ENCODE results near the gene HOXD13. TPM values are rescaled to one million over a fixed set of nuclear protein-coding genes. Genes with fewer than 3 reads are reported as not detected.
A peak's percentile ranks its signal among the peaks of the same experiment; 100 is the strongest.

HOXD13 gene
- total and polyA plus RNA-seq, 12 donors: not detected

- peak overlapping the region in 8 of 10 donors; percentile 5 to 37 (median 26) for H3K4me3 ChIP-seq
- WGBS, 2 donors: 4 to 5% methylated on average over 49 of the region's 49 CpGs
- no peak overlapping the region for H3K27ac ChIP-seq
- ATAC-seq (peak; percentile 32 to 87 (median 78)), DNase-seq (peak in 1 of 2 donors; percentile 59)
- peak; percentile 54 to 85 (median 69) for TF ChIP-seq CTCF (IDR thresholded peaks at IDR 0.05)
- no peaks in the 10 kb centered on the region for H3K36me3 ChIP-seq
- no peaks in the 10 kb centered on the region for H3K9me3 ChIP-seq
- peaks cover 70 to 100% (median 100%) of the 10 kb centered on the region in 7 donors for H3K27me3 ChIP-seq
- peaks cover 0 to 40% (median 28%) of the 10 kb centered on the region in 9 donors for H3K4me1 ChIP-seq
- intact Hi-C loops (cut with DNase I): loop anchor here in 8 of 10 donors (2.0 to 5.0 kb wide), 5 partner anchors 397 to 776 kb away; no protein-coding TSS in a partner anchor
These were observed 4.2 kb upstream of the HOXD13 start for GRCh38 chr2:176088048-176088936.

- Histone ChIP-seq H3K36me3 (no peaks in the 10 kb centered on the region), H3K27me3 (peaks cover 66 to 100% (median 100%) of the 10 kb centered on the region in 7 donors), H3K27ac (no peak overlapping the region), H3K9me3 (no peaks in the 10 kb centered on the region), H3K4me3 (no peak overlapping the region), H3K4me1 (peaks cover 0 to 40% (median 31%) of the 10 kb centered on the region in 9 donors)
- 8 to 10% methylated on average over 6 of the region's 6 CpGs for WGBS, 2 donors
- no peak for DNase-seq
- no peak for TF ChIP-seq CTCF (IDR thresholded peaks at IDR 0.05)
- no peak for ATAC-seq
- intact Hi-C loops (cut with DNase I): loop anchor here in 8 of 10 donors (2.0 to 5.0 kb wide), 5 partner anchors 398 to 777 kb away; no protein-coding TSS in a partner anchor
These were observed 3.3 kb upstream of the HOXD13 start for GRCh38 chr2:176088937-176089842.

GRCh38 chr2:176089843-176090395 lies 2.6 kb upstream of the HOXD13 start:
- DNase-seq (no peak), ATAC-seq (no peak)
- Histone ChIP-seq H3K36me3 (no peaks in the 10 kb centered on the region), H3K27ac (no peak overlapping the region), H3K4me3 (no peak overlapping the region), H3K9me3 (no peaks in the 10 kb centered on the region), H3K4me1 (peaks cover 0 to 34% (median 29%) of the 10 kb centered on the region in 9 donors), H3K27me3 (peaks cover 68 to 100% (median 100%) of the 10 kb centered on the region in 7 donors)
- intact Hi-C loops (cut with DNase I): loop anchor here in 9 of 10 donors (2.0 to 5.0 kb wide), 5 partner anchors 399 to 778 kb away; no protein-coding TSS in a partner anchor
- no peak for TF ChIP-seq CTCF (IDR thresholded peaks at IDR 0.05)

All from heart right ventricle (tissue), 16 donors.